GM12875 (cell line): ENCODE measurements around the gene LGI4.

Experiments used
- H3K4me3 ChIP-seq: one replicate; pipeline ENCODE4 v1.5.1; 2011; ENCODE audit warnings: low read depth, low read length, control low read depth
- CTCF ChIP-seq: IDR thresholded peaks from 2 replicates; pipeline ENCODE4 v1.5.1; 2011; ENCODE audit warnings: low read depth, mild to moderate bottlenecking, control low read depth, inconsistent platforms, low read length, moderate library complexity, borderline replicate concordance; ENCODE audit not compliant: insufficient read depth

LGI4 gene

GRCh38 chr19:35160629-35161433 lies 26.0 kb upstream of the LGI4 start:
- no peak for TF ChIP-seq CTCF
- no peak overlapping the region for H3K4me3 ChIP-seq

- TF ChIP-seq CTCF: no peak
- no peak overlapping the region for H3K4me3 ChIP-seq
These were observed 24.7 kb upstream of the LGI4 start for GRCh38 chr19:35159606-35160005.

- TF ChIP-seq CTCF: no peak
- H3K4me3 ChIP-seq: no peak overlapping the region
These were observed 22.6 kb upstream of the LGI4 start for GRCh38 chr19:35157431-35157830.

GRCh38 chr19:35156673-35157014 lies 21.8 kb upstream of the LGI4 start:
- no peak overlapping the region for H3K4me3 ChIP-seq
- TF ChIP-seq CTCF: no peak

GRCh38 chr19:35155981-35156672 lies 21.3 kb upstream of the LGI4 start:
- TF ChIP-seq CTCF: no peak
- peak overlapping the region; percentile 93 for H3K4me3 ChIP-seq

GRCh38 chr19:35155441-35155840 lies 20.6 kb upstream of the LGI4 start:
- H3K4me3 ChIP-seq: peak overlapping the region; percentile 93
- 0 out of 2 replicates have a peak, but pooled peaks have one; percentile 1 for TF ChIP-seq CTCF

GRCh38 chr19:35154525-35155406 lies 19.9 kb upstream of the LGI4 start, which contains the start of gene FXYD5:
Gene FXYD5 (plus strand): TSS chr19:35154735. CDS start chr19:35155551, 816 bp downstream.
- peak within 1 kb of the TSS; percentile 93 for H3K4me3 ChIP-seq
- no peak for TF ChIP-seq CTCF
